HS-27A (cell line): ENCODE measurements around the gene MYLK.

Experiments used
- DNase-seq: peaks from one replicate; pipeline ENCODE4 v3.0.0-alpha.2; 2012; ENCODE audit warnings: low read depth, missing footprints

MYLK gene

GRCh38 chr3:123695731-123696640 is 188.1 kb downstream of the MYLK start:
- no peak for DNase-seq

GRCh38 chr3:123695152-123695551 is 189.0 kb downstream of the MYLK start:
- no peak for DNase-seq

GRCh38 chr3:123694366-123695087 is 189.6 kb downstream of the MYLK start:
- DNase-seq = no peak

GRCh38 chr3:123693584-123694190 is 190.4 kb downstream of the MYLK start:
- DNase-seq = no peak

GRCh38 chr3:123692671-123693070 is 191.5 kb downstream of the MYLK start:
- DNase-seq = no peak

GRCh38 chr3:123692041-123692440 is 192.1 kb downstream of the MYLK start:
- no peak for DNase-seq

- DNase-seq = no peak
These were observed 194.3 kb downstream of the MYLK start for GRCh38 chr3:123689831-123690230.

GRCh38 chr3:123688241-123688747 is 195.8 kb downstream of the MYLK start:
- DNase-seq = peak; percentile 93

- DNase-seq = no peak
These were observed 196.8 kb downstream of the MYLK start for GRCh38 chr3:123687286-123687685.

GRCh38 chr3:123686251-123686650 is 197.9 kb downstream of the MYLK start:
- DNase-seq = no peak

GRCh38 chr3:123685780-123686179 is 198.4 kb downstream of the MYLK start:
- no peak for DNase-seq

GRCh38 chr3:123684636-123685035 is 199.5 kb downstream of the MYLK start:
- DNase-seq = no peak

GRCh38 chr3:123684209-123684608 is 199.9 kb downstream of the MYLK start:
- no peak for DNase-seq

- no peak for DNase-seq
These were observed 200.5 kb downstream of the MYLK start for GRCh38 chr3:123683505-123684154.

GRCh38 chr3:123682781-123683504 is 201.2 kb downstream of the MYLK start:
- DNase-seq = no peak

- no peak for DNase-seq
These were observed 201.8 kb downstream of the MYLK start for GRCh38 chr3:123682302-123682701.

- no peak for DNase-seq
These were observed 204.3 kb downstream of the MYLK start for GRCh38 chr3:123679712-123680386.

GRCh38 chr3:123678108-123678511 is 206.0 kb downstream of the MYLK start:
- peak; percentile 77 for DNase-seq

- DNase-seq = no peak
These were observed 211.5 kb downstream of the MYLK start for GRCh38 chr3:123672429-123673146.

- DNase-seq = no peak
These were observed 213.4 kb downstream of the MYLK start for GRCh38 chr3:123670743-123671142.
